HG03342 (cell line): ENCODE data around the gene CMTM4.
"Not testable (repeated sequence)": the region's sequence is repeated elsewhere in the genome, so short reads cannot be mapped to it uniquely, and the experiment has no call there.

ENCODE experiments used
- ATAC-seq: cut with Tn5 transposase; IDR thresholded peaks from one replicate; pipeline ENCODE4 v1.9.1; 2021; ENCODE audit warnings: mild to moderate bottlenecking, moderate library complexity; ENCODE audit not compliant: unreplicated experiment

Gene CMTM4

GRCh38 chr16:66705790-66706505, 9.4 kb upstream of the CMTM4 start:
- no peak for ATAC-seq

DNA sequence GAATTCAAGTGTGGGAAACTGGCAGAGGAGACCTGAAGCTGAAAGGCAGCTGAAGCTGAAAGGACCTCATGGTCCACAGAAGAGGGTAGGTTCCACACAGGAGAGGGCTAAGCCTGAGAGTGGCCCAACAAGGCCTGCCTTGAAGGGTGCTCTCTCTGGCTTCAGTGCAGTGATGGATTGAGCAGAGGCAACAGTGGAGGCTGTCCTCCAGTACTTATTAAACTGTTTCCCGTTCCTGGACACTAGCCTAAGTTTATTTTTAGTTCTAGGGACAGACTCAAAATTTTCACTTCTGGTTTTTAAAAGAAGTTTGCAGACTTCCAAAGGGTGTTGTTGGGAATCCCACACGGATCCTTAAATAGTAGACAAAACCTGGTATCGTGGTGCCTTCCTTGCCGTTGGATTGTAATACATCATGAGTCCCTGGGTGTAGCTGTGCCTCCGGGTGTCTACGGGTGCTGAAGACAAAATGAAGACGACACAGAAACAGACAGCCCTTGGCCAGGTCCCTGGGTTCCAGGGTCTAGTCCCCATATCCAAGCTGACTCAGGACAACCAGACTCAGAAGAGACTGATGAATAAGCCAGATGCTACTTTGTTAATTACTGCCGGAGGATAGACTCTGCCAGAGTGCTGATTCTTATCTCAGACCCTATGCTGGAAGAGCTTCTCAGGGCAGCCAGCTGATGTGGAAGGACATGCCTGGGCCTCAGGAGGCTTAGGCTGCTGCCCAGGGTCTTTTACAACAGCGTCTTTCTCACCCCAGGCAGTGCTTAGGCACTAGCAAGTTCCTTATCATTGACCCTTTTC, 7.1 kb upstream of the CMTM4 start:
- no peak for ATAC-seq

DNA sequence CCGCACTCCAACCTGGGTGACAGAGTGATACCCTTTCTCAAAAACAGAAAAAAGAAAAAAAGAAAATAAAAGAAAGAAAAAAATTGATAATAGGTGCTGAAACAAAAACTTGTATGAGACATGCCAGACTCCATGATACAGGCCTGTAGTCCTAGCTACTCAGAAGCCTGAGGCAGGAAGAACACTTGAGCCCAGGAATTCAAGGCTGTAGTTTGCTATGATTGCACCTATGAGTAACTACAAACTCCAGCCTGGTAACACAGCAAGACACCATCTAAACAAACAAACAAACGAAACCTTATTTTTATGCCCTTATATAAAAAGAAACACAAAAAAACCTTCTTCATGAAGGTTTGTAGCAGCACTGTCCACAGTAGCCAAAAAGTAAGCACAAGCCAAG, 5.0 kb upstream of the CMTM4 start:
- no peak for ATAC-seq

DNA sequence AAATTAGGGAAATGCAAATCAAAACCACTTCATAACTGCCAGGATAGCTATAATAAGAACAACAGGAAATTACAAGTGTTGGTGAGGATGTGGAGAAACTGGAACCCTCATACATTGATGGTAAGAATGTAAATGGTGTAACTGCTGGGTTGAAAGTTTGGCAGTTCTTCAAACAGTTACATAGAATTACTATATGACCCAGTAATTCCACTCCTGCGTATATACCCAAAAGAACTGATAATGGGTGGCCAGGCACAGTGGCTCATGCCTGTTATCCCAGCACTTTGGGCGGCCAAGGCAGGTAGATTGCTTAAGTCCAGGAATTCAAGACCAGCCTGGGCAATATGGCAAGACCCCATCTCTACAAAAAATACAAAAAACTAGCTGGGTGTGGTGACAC, 4.5 kb upstream of the CMTM4 start:
- no peak for ATAC-seq

DNA sequence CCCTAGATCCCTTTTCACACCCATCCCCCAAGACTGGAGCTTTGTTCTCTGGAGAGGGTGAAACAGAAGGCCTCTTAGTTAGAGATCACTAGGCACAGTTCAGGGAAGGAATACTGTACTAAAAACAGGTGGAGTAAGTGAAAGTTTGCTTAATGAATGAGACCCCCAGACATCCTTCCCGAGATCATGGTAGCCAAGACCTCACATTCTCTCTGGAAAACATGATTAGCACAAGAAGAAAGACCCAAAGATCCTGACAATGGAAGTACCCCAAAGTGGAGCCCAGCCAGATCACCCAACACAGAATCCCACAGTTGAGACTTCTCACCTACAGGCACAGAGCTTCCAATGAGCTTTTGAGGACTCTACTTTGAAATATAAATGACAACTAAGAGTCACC, 3.4 kb upstream of the CMTM4 start:
- ATAC-seq, result no peak

DNA sequence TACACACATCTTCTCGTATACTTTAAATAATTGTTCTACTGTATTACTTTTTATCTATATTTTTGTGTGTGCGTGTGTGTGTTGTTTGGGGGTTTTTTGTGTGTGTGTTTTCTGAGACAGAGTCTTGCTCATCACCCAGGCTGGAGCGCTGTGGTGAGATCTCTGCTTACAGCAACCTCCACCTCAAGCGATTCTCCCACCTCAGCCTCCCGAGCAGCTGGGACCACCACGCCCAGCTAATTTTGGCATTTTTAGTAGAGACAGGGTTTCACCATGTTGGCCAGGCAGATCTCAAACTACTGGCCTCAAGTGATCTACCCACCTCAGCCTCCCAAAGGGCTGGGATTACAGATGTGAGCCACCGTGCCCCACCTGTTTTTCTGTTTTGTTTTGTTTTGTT, 1.5 kb upstream of the CMTM4 start:
- no peak for ATAC-seq

- ATAC-seq, result no peak
Observed at GRCh38 chr16:66695935-66696668, 441 bp downstream of the CMTM4 start.

DNA sequence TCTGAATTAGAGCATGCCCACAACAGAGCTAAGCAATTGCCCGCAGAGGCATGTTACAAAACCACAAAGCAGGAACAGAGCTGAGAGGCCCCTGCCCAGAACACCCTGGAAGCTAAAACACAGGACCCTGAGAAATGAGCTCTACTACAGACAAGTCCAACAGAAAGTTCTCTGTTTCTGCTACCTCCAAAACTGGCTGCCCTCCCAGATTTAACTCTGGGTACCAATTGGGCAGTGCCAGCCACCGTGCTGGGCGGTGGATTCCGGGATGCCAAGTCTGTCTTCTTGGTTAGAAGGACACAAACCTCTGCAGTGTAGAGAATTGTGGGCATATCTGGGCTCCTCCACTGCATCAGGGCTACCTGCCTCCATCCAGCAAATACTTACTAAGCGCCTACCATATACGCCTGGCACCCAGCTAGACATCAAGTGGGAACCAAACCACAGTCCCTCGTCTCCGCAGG, 1.0 kb downstream of the CMTM4 start:
- no peak for ATAC-seq

DNA sequence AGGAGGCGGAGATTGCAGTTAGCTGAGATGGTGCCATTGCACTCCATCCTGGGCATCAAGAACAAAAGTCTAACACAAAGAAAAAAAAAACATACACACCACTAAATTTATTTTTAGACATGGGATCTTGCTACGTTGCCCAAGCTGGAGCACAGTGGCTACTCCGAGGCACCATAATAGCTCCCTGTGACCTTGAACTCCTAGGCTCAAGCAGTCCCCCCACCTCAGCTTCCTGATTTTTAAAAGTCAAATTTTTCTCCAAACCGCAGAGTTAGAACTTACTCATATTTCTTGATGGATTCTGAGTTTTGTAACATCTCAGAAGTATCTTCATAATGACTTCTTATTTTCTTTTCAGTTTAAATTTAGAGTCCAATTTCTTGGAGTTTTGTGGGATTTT, 3.4 kb downstream of the CMTM4 start:
- ATAC-seq, result no peak

DNA sequence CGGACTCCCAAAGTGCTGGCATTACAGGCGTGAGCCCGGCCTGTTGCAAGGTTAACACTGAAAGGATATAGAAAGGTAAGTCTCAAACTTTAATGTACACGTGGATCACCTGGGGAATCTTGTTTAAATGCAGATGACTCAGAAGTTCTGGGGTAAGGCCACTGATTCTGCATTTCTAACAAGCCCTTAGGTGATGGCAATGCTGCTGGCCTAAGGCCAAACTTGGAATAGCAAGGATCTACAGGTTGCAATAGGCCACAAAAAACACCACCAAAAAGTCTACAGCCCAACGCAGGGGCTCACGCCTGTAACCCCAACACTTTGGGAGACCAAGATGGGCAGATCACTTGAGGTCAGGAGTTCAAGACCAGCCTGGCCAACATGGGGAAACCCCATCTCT, 4.2 kb downstream of the CMTM4 start:
- ATAC-seq, result no peak

DNA sequence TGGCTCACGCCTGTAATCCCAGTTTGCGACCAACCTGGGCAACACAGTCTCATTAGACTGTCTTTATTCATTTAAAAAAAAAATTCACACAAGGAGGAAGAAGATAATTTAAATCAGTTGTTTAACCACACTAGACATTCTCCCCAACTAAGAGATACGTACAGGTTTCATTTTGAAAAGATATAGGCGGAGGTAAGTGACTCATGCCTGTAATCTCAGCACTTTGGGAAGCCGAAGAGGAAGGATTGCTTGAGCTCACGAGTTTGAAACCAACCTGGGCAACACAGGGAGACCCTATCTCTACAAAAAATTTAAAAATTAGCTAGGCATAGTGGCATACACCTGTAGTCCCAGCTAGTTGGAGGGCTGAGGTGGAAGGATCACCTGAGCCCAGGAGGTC, 5.3 kb downstream of the CMTM4 start:
- no peak for ATAC-seq

GRCh38 chr16:66690106-66690847, 6.3 kb downstream of the CMTM4 start:
- ATAC-seq, result no peak

GRCh38 chr16:66689282-66689681, 7.3 kb downstream of the CMTM4 start:
- no peak for ATAC-seq

DNA sequence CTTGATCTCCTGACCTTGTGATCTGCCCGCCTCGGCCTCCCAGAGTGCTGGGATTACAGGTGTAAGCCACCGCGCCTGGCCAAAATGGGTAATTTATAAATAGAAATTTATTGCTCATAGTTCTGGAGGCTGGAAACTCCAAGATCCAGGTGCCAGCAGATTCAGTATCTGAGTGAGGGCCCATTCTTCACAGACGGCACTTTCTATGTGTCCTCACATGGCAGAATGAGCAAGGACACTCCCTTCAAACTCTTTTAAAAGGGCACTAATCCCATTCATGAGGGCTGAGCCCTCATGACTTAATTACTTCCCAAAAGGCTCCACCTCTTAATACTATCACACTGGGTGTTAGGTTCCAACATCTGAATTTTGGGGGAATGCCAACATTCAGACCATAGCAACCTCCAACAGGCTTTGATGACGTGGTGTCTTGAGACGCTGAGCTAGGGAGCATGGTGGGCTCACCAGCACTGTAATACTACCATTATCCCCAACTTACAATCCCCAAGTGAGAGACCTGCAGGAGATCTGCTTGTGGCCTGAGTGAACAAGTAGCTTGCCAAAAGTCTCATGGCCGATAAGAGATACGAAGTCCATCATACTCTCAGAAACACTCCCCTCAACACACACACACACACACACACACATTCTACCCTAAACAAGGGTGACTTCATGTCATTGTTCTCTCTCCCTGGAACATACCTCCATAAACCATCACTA, 8.5 kb downstream of the CMTM4 start:
- no peak for ATAC-seq

DNA sequence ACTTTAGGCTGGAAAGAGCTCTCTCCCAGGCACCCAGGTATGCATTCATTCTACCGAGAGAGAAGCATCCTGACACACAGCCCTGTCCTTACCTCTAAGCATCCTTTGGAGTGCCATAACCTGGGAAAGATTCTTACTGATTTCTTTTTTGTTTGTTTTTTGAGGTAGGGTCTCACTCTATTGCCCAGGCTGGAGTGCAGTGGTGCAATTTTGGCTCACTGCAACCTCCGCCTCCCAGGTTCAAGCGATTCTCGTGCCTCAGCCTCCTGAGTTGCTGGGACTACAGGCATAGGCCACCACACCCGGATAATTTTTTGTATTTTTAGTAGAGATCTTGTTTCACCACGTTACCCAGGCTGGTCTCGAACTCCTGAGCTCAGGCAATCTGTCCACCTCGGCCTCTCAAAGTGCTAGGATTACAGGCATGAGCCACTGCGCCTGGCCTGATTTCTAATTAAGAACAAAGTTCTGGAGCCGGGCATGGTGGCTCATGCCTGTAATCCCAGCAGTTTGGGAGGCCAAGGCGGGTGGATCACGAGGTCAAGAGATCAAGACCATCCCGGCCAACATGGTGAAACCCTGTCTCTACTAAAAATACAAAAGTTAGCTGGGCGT, 10.9 kb downstream of the CMTM4 start:
- ATAC-seq, result not testable (repeated sequence)

GRCh38 chr16:66682271-66682670, 14.3 kb downstream of the CMTM4 start:
- ATAC-seq, result no peak

- no peak for ATAC-seq
Observed at GRCh38 chr16:66681676-66682075, 14.9 kb downstream of the CMTM4 start.

DNA sequence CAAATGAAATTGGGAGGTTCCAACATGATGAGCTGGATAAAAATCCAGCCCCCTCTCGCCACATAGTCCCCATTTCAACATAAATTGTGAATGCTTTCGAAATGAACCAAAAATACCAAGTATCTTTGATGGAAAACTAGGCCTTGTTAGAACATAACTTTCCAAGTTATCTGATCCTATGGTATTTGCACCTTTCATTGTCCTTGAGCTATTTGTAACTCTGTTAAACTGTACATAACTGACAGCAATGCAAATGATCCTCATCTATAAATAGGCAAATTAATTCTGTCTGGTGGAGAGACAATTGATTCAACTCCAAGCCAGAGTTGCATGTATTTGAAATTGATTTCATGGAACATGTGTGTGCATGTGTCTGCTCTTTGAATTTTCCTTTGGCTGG, 18.2 kb downstream of the CMTM4 start:
- no peak for ATAC-seq

GRCh38 chr16:66677836-66678235, 18.7 kb downstream of the CMTM4 start:
- no peak for ATAC-seq

GRCh38 chr16:66677179-66677578, 19.4 kb downstream of the CMTM4 start:
- no peak for ATAC-seq
